H1 (cell line): ENCODE data around the gene SMARCA2. TPM values are rescaled to one million over a fixed set of nuclear protein-coding genes. Genes with fewer than 3 reads are reported as not detected.

Source experiments
- CTCF ChIA-PET: fragments of 300-600 bp; sonication (Branson Sonifier 250); formaldehyde crosslinking; loops from one replicate; lab custom pipeline; 2021; ENCODE audit not compliant: partially characterized antibody; lab: Charles Lee
- POLR2A ChIA-PET: fragments of 300-600 bp; sonication (Branson Sonifier 250); formaldehyde crosslinking; loops from one replicate; lab custom pipeline; 2021; ENCODE audit warnings: inconsistent platforms; ENCODE audit not compliant: partially characterized antibody; lab: Charles Lee
- DNase-seq, 2 experiments: peaks; one replicate each; pipeline versions ENCODE4 v3.0.0 to v3.0.0-alpha.2; 2010 to 2022; ENCODE audit warnings: low spot score in 2 of 2, low read depth in 1 of 2, mixed read lengths in 1 of 2
- FAIRE-seq: peaks from 2 replicates; lab custom pipeline; 2011; peaks lifted over from hg19 to GRCh38; lab: Jason Lieb, UNC
- H2AFZ ChIP-seq: 2 replicates; pipeline ENCODE4 v1.8.1; 2012; ENCODE audit warnings: low read length, inconsistent platforms
- H2AK5ac ChIP-seq: 2 replicates; pipeline ENCODE4 v1.6.1; 2013; ENCODE audit warnings: low read depth, low read length
- H2BK120ac ChIP-seq: replicated peaks from 2 replicates; pipeline ENCODE3; 2013; ENCODE audit warnings: low read depth, low read length, inconsistent platforms
- H2BK12ac ChIP-seq: 2 replicates; pipeline ENCODE4 v1.6.1; 2013; ENCODE audit warnings: low read depth, low read length
- H2BK15ac ChIP-seq: 2 replicates; pipeline ENCODE4 v1.6.1; 2013; ENCODE audit warnings: low read length
- H2BK20ac ChIP-seq: 2 replicates; pipeline ENCODE4 v1.6.1; 2013; ENCODE audit warnings: low read length
- H2BK5ac ChIP-seq: 2 replicates; pipeline ENCODE4 v1.6.1; 2013; ENCODE audit warnings: low read depth, low read length
- H3K14ac ChIP-seq: 2 replicates; pipeline ENCODE4 v1.6.1; 2013; ENCODE audit warnings: inconsistent platforms; ENCODE audit not compliant: insufficient read length
- H3K18ac ChIP-seq: 2 replicates; pipeline ENCODE4 v1.6.1; 2013; ENCODE audit warnings: low read length; ENCODE audit errors: extremely low read depth
- H3K23ac ChIP-seq: 2 replicates; pipeline ENCODE4 v1.6.1; 2013; ENCODE audit warnings: inconsistent platforms; ENCODE audit not compliant: insufficient read length
- H3K23me2 ChIP-seq: 2 replicates; pipeline ENCODE4 v1.6.1; 2013; ENCODE audit warnings: low read depth, low read length
- H3K27ac ChIP-seq: 2 replicates; pipeline ENCODE4 v1.6.1; 2011; ENCODE audit warnings: low read depth, low read length, inconsistent platforms
- H3K27me3 ChIP-seq, 4 experiments: replicated peaks in 1 of 4; 1 replicate in 1 of 4; 2 replicates in 3 of 4; pipeline versions ENCODE4 v1.6.1 to v1.8.1; 2011 to 2013; ENCODE audit warnings: low read length in 3 of 4, mild to moderate bottlenecking in 3 of 4, inconsistent platforms in 2 of 4, mixed read lengths in 2 of 4, moderate library complexity in 1 of 4; ENCODE audit not compliant: control insufficient read depth in 3 of 4, insufficient read depth in 3 of 4; ENCODE audit errors: extremely low read depth in 1 of 4
- H3K36me3 ChIP-seq, 4 experiments: 2 replicates each; pipeline versions ENCODE4 v1.6.1 to v1.8.1; 2011 to 2013; ENCODE audit warnings: mild to moderate bottlenecking in 4 of 4, low read length in 3 of 4, moderate library complexity in 2 of 4, control low read depth in 1 of 4, inconsistent platforms in 1 of 4; ENCODE audit not compliant: insufficient read depth in 4 of 4, control insufficient read depth in 2 of 4
- H3K4ac ChIP-seq: replicated peaks from 2 replicates; pipeline ENCODE3; 2013; ENCODE audit warnings: low read length, low read depth, mixed read lengths, inconsistent platforms; ENCODE audit not compliant: insufficient read length
- H3K4me1 ChIP-seq, 4 experiments: replicated peaks in 1 of 4; 1 replicate in 1 of 4; 2 replicates in 3 of 4; pipeline versions ENCODE4 v1.6.1 to v1.8.1; 2011 to 2013; ENCODE audit warnings: low read length in 3 of 4, inconsistent platforms in 2 of 4, mixed read lengths in 1 of 4; ENCODE audit not compliant: insufficient read depth in 4 of 4, control insufficient read depth in 3 of 4
- H3K4me2 ChIP-seq, 2 experiments: 2 replicates each; pipeline versions ENCODE4 v1.6.1 to v1.8.1; 2011 to 2013; ENCODE audit warnings: low read depth in 2 of 2, low read length in 2 of 2, control low read depth in 1 of 2, inconsistent platforms in 1 of 2, mild to moderate bottlenecking in 1 of 2; ENCODE audit not compliant: insufficient read depth in 1 of 2
- H3K4me3 ChIP-seq, 4 experiments: fragments of 200-600, 300-600 bp in 1 of 4; sonication (generic), shearing (Covaris generic), sonication (Bioruptor Twin) in 1 of 4; 2 replicates each; pipeline versions ENCODE4 v1.5.1 to v1.8.1; 2011 to 2016; ENCODE audit warnings: low read length in 4 of 4, low read depth in 3 of 4, control low read depth in 2 of 4, inconsistent platforms in 2 of 4, mild to moderate bottlenecking in 2 of 4, mixed read lengths in 1 of 4, moderate library complexity in 1 of 4; ENCODE audit not compliant: insufficient read depth in 2 of 4; ENCODE audit errors: extremely low read depth in 1 of 4
- H3K56ac ChIP-seq: replicated peaks from 2 replicates; pipeline ENCODE3; 2013; ENCODE audit warnings: low read depth, mild to moderate bottlenecking, mixed read lengths, low read length, inconsistent platforms; ENCODE audit not compliant: insufficient read length
- H3K79me1 ChIP-seq: 2 replicates; pipeline ENCODE4 v1.6.1; 2013; ENCODE audit warnings: low read depth, low read length, control low read depth
- H3K79me2 ChIP-seq, 2 experiments: 2 replicates each; pipeline versions ENCODE4 v1.6.1 to v1.8.1; 2012 to 2013; ENCODE audit warnings: low read length in 2 of 2, mild to moderate bottlenecking in 2 of 2, inconsistent platforms in 1 of 2; ENCODE audit not compliant: insufficient read depth in 2 of 2, control insufficient read depth in 1 of 2
- H3K9ac ChIP-seq, 4 experiments: replicated peaks in 1 of 4; 1 replicate in 1 of 4; 2 replicates in 3 of 4; pipeline versions ENCODE4 v1.6.1 to v1.8.1; 2011 to 2013; ENCODE audit warnings: low read depth in 3 of 4, low read length in 3 of 4, control low read depth in 2 of 4, mild to moderate bottlenecking in 2 of 4, moderate library complexity in 2 of 4, inconsistent platforms in 1 of 4; ENCODE audit errors: extremely low read depth in 1 of 4
- H3K9me3 ChIP-seq, 2 experiments: 2 replicates each; pipeline versions ENCODE4 v1.6.1 to v1.8.1; 2012 to 2013; ENCODE audit warnings: mild to moderate bottlenecking in 2 of 2, moderate library complexity in 2 of 2, control low read depth in 1 of 2, inconsistent platforms in 1 of 2, low read depth in 1 of 2, low read length in 1 of 2, mixed read lengths in 1 of 2; ENCODE audit not compliant: insufficient read depth in 2 of 2
- H4K20me1 ChIP-seq, 2 experiments: replicated peaks in 1 of 2; 2 replicates each; pipeline versions ENCODE3 to v1.8.1; 2011 to 2013; ENCODE audit warnings: inconsistent platforms in 2 of 2, low read length in 2 of 2, mild to moderate bottlenecking in 1 of 2; ENCODE audit not compliant: insufficient read depth in 2 of 2, control insufficient read depth in 1 of 2
- H4K5ac ChIP-seq: 2 replicates; pipeline ENCODE4 v1.6.1; 2013; ENCODE audit warnings: low read length, low read depth, mixed read lengths, inconsistent platforms; ENCODE audit not compliant: insufficient read length
- H4K8ac ChIP-seq: 2 replicates; pipeline ENCODE4 v1.8.0; 2013; ENCODE audit warnings: mild to moderate bottlenecking, moderate library complexity, low read length, inconsistent platforms; ENCODE audit not compliant: insufficient read depth; ENCODE audit errors: extremely low read depth
- H4K91ac ChIP-seq: replicated peaks from 2 replicates; pipeline ENCODE3; 2013; ENCODE audit warnings: low read length, mixed read lengths, inconsistent platforms; ENCODE audit not compliant: insufficient read length
- KDM4A ChIP-seq: IDR thresholded peaks from one replicate; pipeline ENCODE4 v1.7.1; 2012; ENCODE audit warnings: low read depth, mild to moderate bottlenecking, moderate library complexity, low read length, inconsistent platforms; ENCODE audit not compliant: severe bottlenecking
- RNF2 ChIP-seq: fragments of 200-900, 300-1000 bp; sonication (generic); IDR thresholded peaks from 2 replicates; pipeline ENCODE4 v1.7.1; 2016; ENCODE audit warnings: borderline replicate concordance, low read depth, mild to moderate bottlenecking, antibody characterized with exemption, low read length; ENCODE audit not compliant: poor library complexity, severe bottlenecking; ENCODE audit errors: missing control alignments
- SUZ12 ChIP-seq: fragments of 200-600 bp; sonication (generic); IDR thresholded peaks from 2 replicates; pipeline ENCODE4 v1.6.1; 2012; ENCODE audit warnings: mild to moderate bottlenecking, inconsistent platforms, low read length, moderate library complexity, mixed read lengths
- YY1 ChIP-seq: IDR thresholded peaks from 2 replicates; pipeline ENCODE4 v1.6.1; 2011; ENCODE audit warnings: low read depth, mild to moderate bottlenecking, low read length
- WGBS, 2 experiments: shearing (Covaris generic) in 1 of 2; methylation state at CpG; one replicate each; pipeline versions ENCODE4 v1.1.6 to v1.1.7; 2013 to 2015; ENCODE audit warnings: low lambda C conversion rate in 2 of 2, mixed read lengths in 2 of 2, inconsistent platforms in 1 of 2, low coverage in 1 of 2, missing lambda C conversion rate in 1 of 2; ENCODE audit not compliant: insufficient replicate concordance in 2 of 2, insufficient coverage in 1 of 2, insufficient read length in 1 of 2; ENCODE audit errors: extremely low coverage in 1 of 2, missing lambda C conversion rate in 1 of 2; 5-methylcytosine and 5-hydroxymethylcytosine counted together
- polyA plus RNA-seq, 7 experiments: library from polyadenylated mRNA; depleted of rRNA in 3 of 7; stranded (reverse) in 5 of 7; unstranded in 2 of 7; fragments of >200 nt in 5 of 7; fragments of 200-250 nt in 2 of 7; gene quantifications; 1 replicate in 5 of 7; 2 replicates in 1 of 7; 4 replicates in 1 of 7; pipeline versions ENCODE4 v1.2.1 to v1.2.3, GENCODE V29; 2011 to 2013; ENCODE audit warnings: missing spikeins in 2 of 7, mixed read lengths in 2 of 7
- total RNA-seq: library from RNA; stranded (reverse); fragmentation: NEBNext Ultra II Directional; extraction: Animal tissue kit (Norgen Biotek cat#: 25700); gene quantifications from 2 replicates; pipeline ENCODE4 v1.2.1, GENCODE V29; 2021

The SMARCA2 gene
- total and polyA plus RNA-seq, 2 of the 8 experiments (the other 6 are each of a cell fraction or from before 2014, with no cell fraction given) = 6.3 to 21.7 TPM

DNA sequence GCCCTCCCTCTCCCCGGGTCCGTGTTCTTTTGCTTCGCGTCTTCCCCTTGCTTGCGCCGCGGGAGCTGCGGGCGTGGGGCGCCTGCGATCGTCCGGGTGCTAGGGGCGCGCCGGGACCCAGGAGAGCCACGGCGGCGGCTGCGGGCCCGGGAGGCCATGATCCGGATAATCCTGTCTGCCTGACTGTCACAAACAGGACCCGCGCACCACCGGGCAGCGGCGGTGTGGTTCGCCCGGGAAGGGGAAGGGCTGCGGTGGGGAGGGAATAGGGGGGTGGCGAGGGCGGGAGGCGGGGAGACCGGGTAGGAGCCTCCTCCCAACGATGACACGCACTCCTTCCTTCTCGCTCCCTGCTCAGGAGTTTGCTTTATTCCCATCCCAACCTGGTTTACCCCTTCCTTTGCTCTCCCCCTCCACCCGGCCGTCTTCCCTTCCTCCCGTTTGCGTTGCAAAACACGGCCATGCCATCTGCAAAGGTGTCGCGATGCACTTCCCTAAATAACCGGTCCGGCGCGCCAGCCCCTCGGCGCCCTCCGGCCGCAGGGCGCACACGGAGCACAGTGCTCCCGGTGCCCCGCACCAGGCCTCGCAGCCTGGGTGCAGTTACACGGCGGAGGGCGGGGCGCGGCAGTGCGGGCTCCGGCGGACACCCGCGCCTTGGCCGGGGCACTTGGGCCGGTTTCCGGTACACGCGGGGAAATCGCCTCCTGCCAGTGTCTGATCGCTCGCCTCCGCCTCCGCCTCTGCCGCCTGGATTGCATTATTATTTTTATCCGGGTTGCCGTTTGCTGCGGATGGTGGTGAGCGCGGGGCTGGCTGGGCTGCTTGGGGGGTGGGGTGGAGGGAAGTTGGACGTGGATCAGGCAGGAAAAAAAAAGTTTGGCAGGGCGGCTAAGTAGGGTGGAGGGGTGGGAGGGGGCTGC lies 1.5 kb downstream of the SMARCA2 start:
- ChIA-PET POLR2A (interaction anchor here (0.9 to 2.2 kb wide), 4 partner anchors 17 to 22 kb away, joined by 3 to 5 read pairs (median 4); no protein-coding TSS in a partner anchor), CTCF (interaction anchor here (0.6 to 1.5 kb wide), 2 partner anchors 74 to 99 kb away, joined by 3 to 4 read pairs; no protein-coding TSS in a partner anchor)
- Histone ChIP-seq H3K56ac (no peak overlapping the region), H3K79me1 (no peaks in the 10 kb centered on the region), H3K4ac (no peak overlapping the region), H3K14ac (no peak overlapping the region), H2BK12ac (peak overlapping the region; percentile 88; the same call in 1 of the 2 replicates), H3K9me3 (no peaks in the 10 kb centered on the region), H3K4me3 (peak overlapping the region; percentile 54 to 84 (median 72)), H3K23ac (no peak overlapping the region), H3K4me2 (peak overlapping the region; percentile 91 to 98), H3K18ac (0 out of 2 replicates have a peak overlapping the region, but pooled peaks have one; percentile 25), H4K91ac (no peak overlapping the region), H2BK20ac (no peak overlapping the region), H2BK5ac (no peak overlapping the region; the same call in 1 of the 2 replicates), H3K4me1 (peaks cover 5 to 11% (median 6%) of the 10 kb centered on the region in 4 experiments; a peak in 6 of 7 replicates), H3K27me3 (peaks cover 5 to 51% (median 42%) of the 10 kb centered on the region in 4 experiments), H2BK15ac (no peak overlapping the region), H3K9ac (peak overlapping the region in 1 of 4 experiments; percentile 11; a peak in 1 of 7 replicates), H3K27ac (no peak overlapping the region), H2AK5ac (no peak overlapping the region), H3K79me2 (no peaks in the 10 kb centered on the region), H3K36me3 (no peaks in the 10 kb centered on the region), H4K5ac (no peak overlapping the region), H2AFZ (peak overlapping the region; percentile 62; the same call in 1 of the 2 replicates), H4K20me1 (peaks cover 0 to 5% of the 10 kb centered on the region in 2 experiments), H2BK120ac (no peak overlapping the region), H4K8ac (peak overlapping the region; percentile 17; the same call in 1 of the 2 replicates), H3K23me2 (peaks cover 38% of the 10 kb centered on the region)
- 1% methylated on average over 72 of the region's 85 CpGs; no CpG with 5 or more reads in 1 of the 2 experiments for WGBS, 2 experiments
- FAIRE-seq (no peak), DNase-seq (peak in 1 of 2 experiments; percentile 76)
- TF ChIP-seq YY1 (no peak), SUZ12 (peak; percentile 55; the same call in 1 of the 2 replicates), KDM4A (peak; percentile 92), RNF2 (peak; percentile 6)
